DOHH2 (cell line): ENCODE data around the gene ZNF532.

Source experiments
- H3F3A ChIP-seq: fragments of 200-600 bp; sonication (generic), shearing (Covaris generic); 2 replicates; pipeline ENCODE4 v1.6.0; 2016; ENCODE audit warnings: antibody characterized with exemption, mild to moderate bottlenecking; ENCODE audit not compliant: control insufficient read depth, insufficient read depth
- H3K27ac ChIP-seq: fragments of 200-600 bp; sonication (generic); 2 replicates; pipeline ENCODE4 v1.5.1; 2014; ENCODE audit warnings: low read depth, mild to moderate bottlenecking, low read length, moderate library complexity
- H3K27me3 ChIP-seq: fragments of 200-600 bp; sonication (generic); 2 replicates; pipeline ENCODE4 v1.6.1; 2014; ENCODE audit warnings: mild to moderate bottlenecking, low read length, mixed read lengths; ENCODE audit not compliant: control insufficient read depth
- H3K36me3 ChIP-seq: fragments of 200-600 bp; sonication (generic); 2 replicates; pipeline ENCODE4 v1.6.1; 2014; ENCODE audit warnings: mild to moderate bottlenecking, low read length, moderate library complexity, mixed read lengths; ENCODE audit not compliant: control insufficient read depth
- H3K4me1 ChIP-seq: fragments of 200-600 bp; sonication (generic); 2 replicates; pipeline ENCODE4 v1.6.1; 2014; ENCODE audit warnings: mild to moderate bottlenecking, low read length, mixed read lengths; ENCODE audit not compliant: control insufficient read depth
- H3K4me2 ChIP-seq: fragments of 200-600 bp; sonication (generic); 2 replicates; pipeline ENCODE4 v1.6.0; 2014; ENCODE audit warnings: mild to moderate bottlenecking, low read length, moderate library complexity
- H3K4me3 ChIP-seq: fragments of 200-600 bp; sonication (generic); 2 replicates; pipeline ENCODE4 v1.5.1; 2014; ENCODE audit warnings: mild to moderate bottlenecking, low read length, mixed read lengths
- H3K79me2 ChIP-seq: fragments of 200-600 bp; sonication (generic); 2 replicates; pipeline ENCODE4 v1.6.1; 2014; ENCODE audit warnings: mild to moderate bottlenecking, low read length, mixed read lengths; ENCODE audit not compliant: control insufficient read depth
- H3K9me2 ChIP-seq: fragments of 200-600 bp; sonication (generic); replicated peaks from 2 replicates; pipeline ENCODE4 v1.6.1; 2014; ENCODE audit warnings: mild to moderate bottlenecking, low read length, mixed read lengths; ENCODE audit not compliant: control insufficient read depth
- H3K9me3 ChIP-seq: fragments of 200-600 bp; sonication (generic); 2 replicates; pipeline ENCODE4 v1.6.1; 2014; ENCODE audit warnings: antibody characterized with exemption, low read length, mixed read lengths; ENCODE audit not compliant: control insufficient read depth, insufficient read depth
- H4K20me1 ChIP-seq: fragments of 200-600 bp; sonication (generic); 2 replicates; pipeline ENCODE4 v1.6.0; 2014; ENCODE audit warnings: low read depth, mild to moderate bottlenecking, antibody characterized with exemption, low read length, moderate library complexity; ENCODE audit not compliant: control insufficient read depth, insufficient read depth
- EZH2phosphoT487 ChIP-seq: fragments of 200-600 bp; sonication (generic); IDR thresholded peaks from 2 replicates; pipeline ENCODE4 v1.6.1; 2017; ENCODE audit warnings: borderline replicate concordance, mild to moderate bottlenecking, antibody characterized with exemption, low read length, moderate library complexity, mixed read lengths
- TF ChIP-seq, protein P1 (sequence below): fragments of 200-600 bp; sonication (generic); IDR thresholded peaks from one replicate; pipeline ENCODE4 v1.5.1; 2014; ENCODE audit warnings: antibody characterized with exemption, mild to moderate bottlenecking, low read depth, low read length; ENCODE audit not compliant: poor library complexity, severe bottlenecking

ZNF532 gene

DNA sequence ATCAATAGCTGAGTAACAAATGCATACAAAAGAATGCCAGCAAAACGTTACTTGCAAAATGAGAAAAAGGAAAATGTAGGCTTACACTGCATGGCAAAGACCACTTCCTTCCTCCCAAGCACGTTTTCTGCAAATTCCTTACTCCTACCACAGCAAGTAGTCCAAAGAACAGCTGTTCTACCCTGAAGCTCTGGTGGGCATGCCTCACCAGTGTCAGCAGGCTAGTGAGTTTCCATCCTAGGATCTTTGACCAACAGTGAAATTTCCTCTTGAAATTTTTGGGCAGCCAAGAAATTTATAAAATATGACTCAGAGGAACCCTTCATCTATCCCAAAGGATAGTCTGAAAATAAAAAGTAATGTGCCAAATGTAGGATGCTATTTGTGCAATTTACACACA lies 123.9 kb downstream of the ZNF532 start:
- no peak overlapping the region for H3K27ac ChIP-seq
- no peak for TF ChIP-seq EZH2phosphoT487
- TF ChIP-seq, protein P1, sequence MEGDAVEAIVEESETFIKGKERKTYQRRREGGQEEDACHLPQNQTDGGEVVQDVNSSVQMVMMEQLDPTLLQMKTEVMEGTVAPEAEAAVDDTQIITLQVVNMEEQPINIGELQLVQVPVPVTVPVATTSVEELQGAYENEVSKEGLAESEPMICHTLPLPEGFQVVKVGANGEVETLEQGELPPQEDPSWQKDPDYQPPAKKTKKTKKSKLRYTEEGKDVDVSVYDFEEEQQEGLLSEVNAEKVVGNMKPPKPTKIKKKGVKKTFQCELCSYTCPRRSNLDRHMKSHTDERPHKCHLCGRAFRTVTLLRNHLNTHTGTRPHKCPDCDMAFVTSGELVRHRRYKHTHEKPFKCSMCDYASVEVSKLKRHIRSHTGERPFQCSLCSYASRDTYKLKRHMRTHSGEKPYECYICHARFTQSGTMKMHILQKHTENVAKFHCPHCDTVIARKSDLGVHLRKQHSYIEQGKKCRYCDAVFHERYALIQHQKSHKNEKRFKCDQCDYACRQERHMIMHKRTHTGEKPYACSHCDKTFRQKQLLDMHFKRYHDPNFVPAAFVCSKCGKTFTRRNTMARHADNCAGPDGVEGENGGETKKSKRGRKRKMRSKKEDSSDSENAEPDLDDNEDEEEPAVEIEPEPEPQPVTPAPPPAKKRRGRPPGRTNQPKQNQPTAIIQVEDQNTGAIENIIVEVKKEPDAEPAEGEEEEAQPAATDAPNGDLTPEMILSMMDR, result no peak
- H3K4me2 ChIP-seq, result no peak overlapping the region
- H3K9me3 ChIP-seq, result peaks cover 9% of the 10 kb centered on the region; the same call in 1 of the 2 replicates
- H3K4me1 ChIP-seq, result peaks cover 47% of the 10 kb centered on the region
- peaks cover 16% of the 10 kb centered on the region for H3F3A ChIP-seq
- no peaks in the 10 kb centered on the region for H3K79me2 ChIP-seq
- H3K36me3 ChIP-seq, result peaks cover 12% of the 10 kb centered on the region
- H3K27me3 ChIP-seq, result no peaks in the 10 kb centered on the region
- no peaks in the 10 kb centered on the region for H3K9me2 ChIP-seq
- H3K4me3 ChIP-seq, result no peak overlapping the region
- no peaks in the 10 kb centered on the region for H4K20me1 ChIP-seq

DNA sequence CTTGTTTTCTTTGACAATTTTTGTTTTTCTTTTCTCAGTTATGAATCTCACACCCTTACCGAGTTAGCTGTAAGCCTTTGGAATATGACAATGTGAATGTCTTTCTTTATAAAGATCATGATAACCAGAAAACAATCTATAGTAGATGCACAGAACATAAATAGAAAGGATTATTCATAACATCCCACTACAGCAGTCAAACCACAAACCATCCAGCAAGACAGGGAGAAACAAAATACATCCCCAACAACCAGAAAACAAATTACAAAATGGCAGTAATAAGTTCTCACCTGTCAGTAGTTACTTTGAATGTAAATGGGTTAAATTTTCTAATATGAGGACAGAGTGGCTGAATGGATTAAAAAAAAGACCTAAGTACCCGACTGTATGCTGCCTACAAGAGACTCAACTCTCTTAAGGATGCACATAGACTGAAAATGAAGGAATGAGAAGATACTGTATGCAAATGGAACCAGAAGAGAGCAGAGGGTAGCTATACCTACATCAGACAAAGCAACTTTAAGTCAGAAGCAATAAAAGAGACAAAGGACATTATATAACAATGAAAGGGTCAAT lies 124.6 kb downstream of the ZNF532 start:
- peaks cover 9% of the 10 kb centered on the region; the same call in 1 of the 2 replicates for H3K9me3 ChIP-seq
- H3K9me2 ChIP-seq, result no peaks in the 10 kb centered on the region
- no peak overlapping the region for H3K4me3 ChIP-seq
- H3F3A ChIP-seq, result peaks cover 16% of the 10 kb centered on the region
- H3K27me3 ChIP-seq, result no peaks in the 10 kb centered on the region
- H3K27ac ChIP-seq, result no peak overlapping the region
- no peaks in the 10 kb centered on the region for H4K20me1 ChIP-seq
- no peaks in the 10 kb centered on the region for H3K79me2 ChIP-seq
- H3K4me2 ChIP-seq, result no peak overlapping the region
- TF ChIP-seq EZH2phosphoT487, result no peak
- TF ChIP-seq, protein P1, result no peak
- H3K36me3 ChIP-seq, result peaks cover 8% of the 10 kb centered on the region; the same call in 1 of the 2 replicates
- peaks cover 53% of the 10 kb centered on the region for H3K4me1 ChIP-seq

DNA sequence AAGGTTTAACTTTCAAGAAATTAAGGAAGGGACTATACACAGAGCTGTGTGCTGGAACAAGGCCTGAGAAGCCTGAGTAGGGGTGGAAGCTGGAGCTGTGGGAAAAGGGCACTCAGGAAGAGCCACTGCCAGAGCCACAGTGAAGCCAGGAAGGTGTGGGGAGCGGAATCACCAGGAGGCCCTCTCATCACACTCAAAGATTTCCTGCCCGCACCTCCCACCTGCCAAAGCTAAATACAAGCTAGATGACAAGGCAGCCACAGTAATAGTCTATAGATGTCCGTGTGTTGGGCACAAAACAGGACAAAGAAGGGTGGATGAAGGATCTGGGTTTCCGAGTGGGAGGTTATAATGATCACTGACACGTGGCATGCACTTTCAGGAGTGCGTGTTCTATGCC lies 126.0 kb downstream of the ZNF532 start:
- H3F3A ChIP-seq, result peaks cover 16% of the 10 kb centered on the region
- H3K9me3 ChIP-seq, result peaks cover 9% of the 10 kb centered on the region; the same call in 1 of the 2 replicates
- H3K36me3 ChIP-seq, result peaks cover 8% of the 10 kb centered on the region; the same call in 1 of the 2 replicates
- no peak for TF ChIP-seq EZH2phosphoT487
- TF ChIP-seq, protein P1, result no peak
- peaks cover 53% of the 10 kb centered on the region for H3K4me1 ChIP-seq
- H3K4me3 ChIP-seq, result no peak overlapping the region
- no peaks in the 10 kb centered on the region for H3K79me2 ChIP-seq
- H3K9me2 ChIP-seq, result no peaks in the 10 kb centered on the region
- no peak overlapping the region for H3K4me2 ChIP-seq
- H4K20me1 ChIP-seq, result no peaks in the 10 kb centered on the region
- H3K27me3 ChIP-seq, result no peaks in the 10 kb centered on the region
- no peak overlapping the region for H3K27ac ChIP-seq
